Activated CD4-positive, alpha-beta T cell treated with anti-CD3 and anti-CD28 coated beads for 48 hours (primary cell): ENCODE measurements around the gene ZNF441.
"Not testable (repeated sequence)": the region's sequence is repeated elsewhere in the genome, so short reads cannot be mapped to it uniquely, and the experiment has no call there.

Experiments
- DNase-seq: peaks from one replicate; pipeline ENCODE4 v3.0.0-alpha.2; 2020

ZNF441 gene

GRCh38 chr19:11766597-11767591, at the start of gene ZNF441:
Gene ZNF441, plus strand, starts transcription at chr19:11767000. Its CDS starts 194 bp downstream, at chr19:11767194.
- DNase-seq, result peak; percentile 97

GRCh38 chr19:11721681-11722080, 45.1 kb upstream of the ZNF441 start:
- no peak for DNase-seq

GRCh38 chr19:11722414-11722813, 44.4 kb upstream of the ZNF441 start:
- DNase-seq, result no peak

GRCh38 chr19:11729586-11729985, 37.2 kb upstream of the ZNF441 start:
- DNase-seq, result no peak

GRCh38 chr19:11735375-11735774, 31.4 kb upstream of the ZNF441 start:
- DNase-seq, result no peak

GRCh38 chr19:11736696-11737095, 30.1 kb upstream of the ZNF441 start:
- DNase-seq, result peak; percentile 19

- peak; percentile 47 for DNase-seq
These were observed 28.6 kb upstream of the ZNF441 start for GRCh38 chr19:11737964-11738745.

- peak; percentile 99 for DNase-seq
These were observed 27.8 kb upstream of the ZNF441 start, which contains the start of gene ZNF823 for GRCh38 chr19:11738746-11739620. Gene ZNF823, minus strand, starts transcription at chr19:11738946. Its CDS starts 127 bp downstream, at chr19:11738819.

GRCh38 chr19:11745869-11746268, 20.9 kb upstream of the ZNF441 start:
- no peak for DNase-seq

GRCh38 chr19:11747277-11747676, 19.5 kb upstream of the ZNF441 start:
- DNase-seq, result no peak

GRCh38 chr19:11749751-11750150, 17.0 kb upstream of the ZNF441 start:
- DNase-seq, result no peak

GRCh38 chr19:11752244-11752736, 14.5 kb upstream of the ZNF441 start:
- no peak for DNase-seq

GRCh38 chr19:11754663-11755062, 12.1 kb upstream of the ZNF441 start:
- DNase-seq, result no peak

- DNase-seq, result no peak
These were observed 9.8 kb upstream of the ZNF441 start for GRCh38 chr19:11756965-11757364.

GRCh38 chr19:11759805-11760204, 7.0 kb upstream of the ZNF441 start:
- DNase-seq, result no peak

- no peak for DNase-seq
These were observed 3.7 kb upstream of the ZNF441 start for GRCh38 chr19:11763117-11763516.

GRCh38 chr19:11763611-11764010, 3.2 kb upstream of the ZNF441 start:
- no peak for DNase-seq

GRCh38 chr19:11767633-11768133, 883 bp downstream of the ZNF441 start:
- peak; percentile 40 for DNase-seq

- no peak for DNase-seq
These were observed 3.2 kb downstream of the ZNF441 start for GRCh38 chr19:11769995-11770394.

GRCh38 chr19:11771520-11771919, 4.7 kb downstream of the ZNF441 start:
- peak; percentile 9 for DNase-seq

- not testable (repeated sequence) for DNase-seq
These were observed 9.9 kb downstream of the ZNF441 start for GRCh38 chr19:11776669-11777068.

GRCh38 chr19:11780431-11781020, 13.7 kb downstream of the ZNF441 start:
- no peak for DNase-seq
